SK-N-DZ (cell line): Measurements from ENCODE around the gene CST1.

ENCODE experiments used
- DNase-seq: peaks from one replicate; pipeline ENCODE4 v3.0.0-alpha.2; 2015; ENCODE audit warnings: low spot score
- small RNA-seq, 2 experiments: library from RNA; depleted of rRNA; stranded (forward); fragments of <200 nt; gene quantifications; one replicate each; pipeline ENCODE3, GENCODE V24; 2014

CST1 gene

DNA sequence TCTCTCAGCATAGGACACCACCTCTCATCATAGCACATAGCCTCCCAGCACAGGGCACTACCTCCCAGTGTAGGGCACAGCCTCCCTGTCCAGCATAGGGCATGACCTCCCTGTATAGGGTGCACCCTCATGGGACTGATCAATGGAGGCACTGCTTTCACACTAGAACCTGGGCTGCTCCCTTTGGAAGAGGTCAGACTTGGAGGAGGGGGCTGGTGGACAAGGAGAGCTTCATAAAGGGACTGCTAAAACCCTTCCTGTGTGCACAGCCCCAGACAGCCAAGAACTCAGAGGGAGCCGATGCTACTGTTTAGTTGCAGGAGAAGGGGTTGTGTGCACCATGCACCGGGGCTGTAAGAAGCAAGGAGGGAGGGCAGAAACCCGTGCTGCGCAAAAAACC, 40.0 kb downstream of the CST1 start:
- no peak for DNase-seq

- DNase-seq = no peak
Observed at GRCh38 chr20:23705895-23706294, 44.8 kb downstream of the CST1 start.

- no peak for DNase-seq
Observed at GRCh38 chr20:23702021-23702420, 48.7 kb downstream of the CST1 start.

DNA sequence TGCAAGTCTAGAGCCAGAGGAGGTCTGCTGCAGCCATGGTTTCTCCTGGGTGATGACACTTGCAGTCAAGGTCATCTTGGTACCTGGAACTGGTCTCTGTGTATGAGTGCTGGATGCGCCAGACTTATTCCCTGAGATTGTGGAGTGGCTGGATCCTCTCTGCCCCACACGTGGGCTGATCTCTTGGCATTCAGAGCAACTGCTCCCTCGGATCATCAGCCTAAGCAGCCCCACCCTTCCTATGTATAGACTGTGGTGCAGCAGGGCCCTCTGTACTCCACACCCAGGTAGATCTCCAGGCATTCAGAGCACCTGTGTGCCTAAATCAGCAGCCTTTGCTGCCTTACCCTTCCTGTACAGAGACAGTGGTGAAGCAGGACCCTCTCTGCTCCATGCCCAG, 49.8 kb downstream of the CST1 start:
- no peak for DNase-seq

DNA sequence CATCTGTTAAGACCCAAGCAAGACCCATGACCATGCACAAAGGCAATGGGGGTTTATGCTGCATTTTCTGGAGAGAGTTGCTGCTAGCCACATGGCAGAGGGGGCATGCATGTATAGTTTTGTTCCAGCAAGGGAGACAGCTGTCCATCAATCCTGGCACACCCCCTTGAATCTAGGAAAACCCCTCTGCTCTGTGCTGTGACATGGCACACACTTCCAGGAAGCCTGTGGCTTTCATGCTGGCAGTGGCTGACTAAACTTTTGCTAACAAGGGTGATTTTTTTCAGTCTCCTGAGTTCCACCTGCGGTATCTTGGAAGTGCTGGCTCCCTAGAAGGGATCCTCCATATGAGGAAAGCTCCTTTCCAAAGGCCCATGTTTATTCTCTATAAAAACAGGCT, 52.8 kb downstream of the CST1 start:
- no peak for DNase-seq

Small RNA genes within 50 kb of the gene (small RNA-seq; reads per million reads assigned to genes)
- gene CST2P1 = 0 reads per million in 2 experiments
